NCI-H1436 treated with DMSO at 0.1 percent for 48 hours (cell line): Measurements from ENCODE around the gene DDX60.

Experiments used
- DNase-seq: peaks from one replicate; lab custom pipeline; 2025; lab: John Stamatoyannopoulos, UW

The DDX60 gene

GRCh38 chr4:168200685-168201084 is 117.9 kb downstream of the DDX60 start:
- DNase-seq, result no peak

GRCh38 chr4:168199260-168199957 is 119.1 kb downstream of the DDX60 start:
- no peak for DNase-seq

- no peak for DNase-seq
Measured at GRCh38 chr4:168197926-168198325, 120.6 kb downstream of the DDX60 start.

GRCh38 chr4:168188754-168189153 is 129.8 kb downstream of the DDX60 start:
- no peak for DNase-seq

GRCh38 chr4:168183717-168184571 is 134.6 kb downstream of the DDX60 start:
- no peak for DNase-seq

GRCh38 chr4:168177546-168178149 is 140.9 kb downstream of the DDX60 start:
- DNase-seq, result no peak

- no peak for DNase-seq
Measured at GRCh38 chr4:168174308-168174707, 144.2 kb downstream of the DDX60 start.

- no peak for DNase-seq
Measured at GRCh38 chr4:168167714-168168284, 150.8 kb downstream of the DDX60 start.
